K562 (cell line): ENCODE results near the gene RDM1. TPM values are rescaled to one million over a fixed set of nuclear protein-coding genes. Genes with fewer than 3 reads are reported as not detected.
A peak's percentile ranks its signal among the peaks of the same experiment; 100 is the strongest.

ENCODE experiments used
- HDAC2 ChIP-seq: fragments of 450-650 bp; IDR thresholded peaks from 2 replicates; pipeline ENCODE4 v1.6.1; 2016; ENCODE audit warnings: mild to moderate bottlenecking
- KDM5B ChIP-seq: fragments of 200-600 bp; sonication (generic); IDR thresholded peaks from 2 replicates; pipeline ENCODE4 v1.6.1; 2012; ENCODE audit warnings: low read depth, mild to moderate bottlenecking, moderate library complexity, low read length, control low read depth, inconsistent platforms; ENCODE audit not compliant: insufficient replicate concordance
- RBBP5 ChIP-seq: fragments of 200-600 bp; sonication (generic); IDR thresholded peaks from 2 replicates; pipeline ENCODE4 v1.6.1; 2012; ENCODE audit warnings: borderline replicate concordance, mild to moderate bottlenecking, low read length, control low read depth, inconsistent platforms; ENCODE audit not compliant: insufficient read depth, poor library complexity, severe bottlenecking
- SOX6 ChIP-seq: fragments of 450-650 bp; IDR thresholded peaks from 2 replicates; pipeline ENCODE4 v1.6.1; 2014; ENCODE audit warnings: mild to moderate bottlenecking
- polyA plus RNA-seq, 8 experiments: library from polyadenylated mRNA; depleted of rRNA in 4 of 8; stranded (reverse) in 5 of 8; unstranded in 3 of 8; fragments of >200 nt; fragmentation: Nextera tagmentation in 2 of 8; fragmentation: Illumina TruSeq in 1 of 8; extraction: Ambion mirVana in 2 of 8; extraction: Trizol in 1 of 8; gene quantifications; 2 replicates each; pipeline versions ENCODE4 v1.2.1 to v1.2.3, GENCODE V29; 2011 to 2014; ENCODE audit warnings: inconsistent platforms in 1 of 8, missing spikeins in 1 of 8
- total RNA-seq, 7 experiments: library from RNA; depleted of rRNA in 6 of 7; stranded (reverse); fragments of >200 nt in 6 of 7; fragmentation: Illumina TruSeq in 2 of 7; extraction: Trizol in 2 of 7; gene quantifications; 2 replicates each; pipeline versions ENCODE4 v1.2.1 to v1.2.3, GENCODE V29; 2011 to 2021; ENCODE audit warnings: low replicate concordance in 1 of 7
- TF ChIP-seq, protein P1 (sequence below), 3 experiments: IDR thresholded peaks in 2 of 3; conservative IDR thresholded peaks in 1 of 3; 2 replicates each; pipeline ENCODE4 v1.5.1; 2011 to 2012; ENCODE audit warnings: low read length in 3 of 3, mild to moderate bottlenecking in 3 of 3, control low read depth in 2 of 3, improper control_type of control experiment in 1 of 3, inconsistent platforms in 1 of 3, low read depth in 1 of 3, mixed read lengths in 1 of 3, moderate library complexity in 1 of 3; ENCODE audit not compliant: insufficient read depth in 2 of 3
- TF ChIP-seq, protein P2 (sequence below), 2 experiments: fragments of 450-650 bp; formaldehyde crosslinking in 1 of 2; IDR thresholded peaks; 2 replicates each; pipeline versions ENCODE4 v1.4.0 to v1.6.1; 2014 to 2020; ENCODE audit warnings: mild to moderate bottlenecking in 2 of 2, borderline replicate concordance in 1 of 2, low read depth in 1 of 2

RDM1 gene
- total and polyA plus RNA-seq, 9 of the 15 experiments (the other 6 are each of a cell fraction or from before 2014, with no cell fraction given) = 2.5 to 11.2 (median 5.4) TPM

DNA sequence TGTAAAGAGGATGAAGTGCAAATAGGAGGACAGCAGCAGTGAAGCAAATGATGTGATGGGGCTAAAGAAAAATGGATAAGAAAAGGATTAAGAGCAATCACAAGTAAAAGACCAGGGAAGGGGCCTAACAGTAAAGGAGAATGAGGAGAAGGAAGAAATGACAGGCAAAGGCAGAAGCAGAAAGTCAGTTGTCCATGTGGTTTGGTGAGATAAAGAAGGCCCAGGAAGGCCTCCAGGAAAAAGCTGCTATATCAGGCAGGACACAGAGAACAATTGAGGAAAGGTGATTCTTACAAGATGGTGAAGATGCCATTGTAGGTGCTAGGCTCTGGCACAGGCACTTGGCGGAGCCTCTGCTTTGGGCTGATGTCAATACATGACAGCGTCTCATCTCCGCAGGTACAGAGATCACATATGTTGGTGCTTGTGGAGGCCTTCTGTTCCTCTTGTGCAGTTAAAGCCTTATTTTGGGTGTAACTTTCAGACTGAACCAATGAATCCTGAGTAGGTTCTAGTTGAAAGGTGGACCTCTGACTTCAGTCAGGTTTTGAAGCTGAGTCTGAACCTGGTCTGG lies 18.1 kb downstream of the RDM1 start (continued):
- TF ChIP-seq, protein P1, sequence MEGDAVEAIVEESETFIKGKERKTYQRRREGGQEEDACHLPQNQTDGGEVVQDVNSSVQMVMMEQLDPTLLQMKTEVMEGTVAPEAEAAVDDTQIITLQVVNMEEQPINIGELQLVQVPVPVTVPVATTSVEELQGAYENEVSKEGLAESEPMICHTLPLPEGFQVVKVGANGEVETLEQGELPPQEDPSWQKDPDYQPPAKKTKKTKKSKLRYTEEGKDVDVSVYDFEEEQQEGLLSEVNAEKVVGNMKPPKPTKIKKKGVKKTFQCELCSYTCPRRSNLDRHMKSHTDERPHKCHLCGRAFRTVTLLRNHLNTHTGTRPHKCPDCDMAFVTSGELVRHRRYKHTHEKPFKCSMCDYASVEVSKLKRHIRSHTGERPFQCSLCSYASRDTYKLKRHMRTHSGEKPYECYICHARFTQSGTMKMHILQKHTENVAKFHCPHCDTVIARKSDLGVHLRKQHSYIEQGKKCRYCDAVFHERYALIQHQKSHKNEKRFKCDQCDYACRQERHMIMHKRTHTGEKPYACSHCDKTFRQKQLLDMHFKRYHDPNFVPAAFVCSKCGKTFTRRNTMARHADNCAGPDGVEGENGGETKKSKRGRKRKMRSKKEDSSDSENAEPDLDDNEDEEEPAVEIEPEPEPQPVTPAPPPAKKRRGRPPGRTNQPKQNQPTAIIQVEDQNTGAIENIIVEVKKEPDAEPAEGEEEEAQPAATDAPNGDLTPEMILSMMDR (IDR thresholded peaks at IDR 0.05 in 2 of 3, conservative IDR thresholded peaks at IDR 0.05 in 1 of 3; ENCODE audit: insufficient read depth in 2 of 3, low read depth in 1 of 3, low read length in 3 of 3) = no peak
- TF ChIP-seq SOX6 (peak; percentile 83), KDM5B (no peak), HDAC2 (peak; percentile 59; the same call in 1 of the 2 replicates), RBBP5 (no peak)
- TF ChIP-seq, protein P2, sequence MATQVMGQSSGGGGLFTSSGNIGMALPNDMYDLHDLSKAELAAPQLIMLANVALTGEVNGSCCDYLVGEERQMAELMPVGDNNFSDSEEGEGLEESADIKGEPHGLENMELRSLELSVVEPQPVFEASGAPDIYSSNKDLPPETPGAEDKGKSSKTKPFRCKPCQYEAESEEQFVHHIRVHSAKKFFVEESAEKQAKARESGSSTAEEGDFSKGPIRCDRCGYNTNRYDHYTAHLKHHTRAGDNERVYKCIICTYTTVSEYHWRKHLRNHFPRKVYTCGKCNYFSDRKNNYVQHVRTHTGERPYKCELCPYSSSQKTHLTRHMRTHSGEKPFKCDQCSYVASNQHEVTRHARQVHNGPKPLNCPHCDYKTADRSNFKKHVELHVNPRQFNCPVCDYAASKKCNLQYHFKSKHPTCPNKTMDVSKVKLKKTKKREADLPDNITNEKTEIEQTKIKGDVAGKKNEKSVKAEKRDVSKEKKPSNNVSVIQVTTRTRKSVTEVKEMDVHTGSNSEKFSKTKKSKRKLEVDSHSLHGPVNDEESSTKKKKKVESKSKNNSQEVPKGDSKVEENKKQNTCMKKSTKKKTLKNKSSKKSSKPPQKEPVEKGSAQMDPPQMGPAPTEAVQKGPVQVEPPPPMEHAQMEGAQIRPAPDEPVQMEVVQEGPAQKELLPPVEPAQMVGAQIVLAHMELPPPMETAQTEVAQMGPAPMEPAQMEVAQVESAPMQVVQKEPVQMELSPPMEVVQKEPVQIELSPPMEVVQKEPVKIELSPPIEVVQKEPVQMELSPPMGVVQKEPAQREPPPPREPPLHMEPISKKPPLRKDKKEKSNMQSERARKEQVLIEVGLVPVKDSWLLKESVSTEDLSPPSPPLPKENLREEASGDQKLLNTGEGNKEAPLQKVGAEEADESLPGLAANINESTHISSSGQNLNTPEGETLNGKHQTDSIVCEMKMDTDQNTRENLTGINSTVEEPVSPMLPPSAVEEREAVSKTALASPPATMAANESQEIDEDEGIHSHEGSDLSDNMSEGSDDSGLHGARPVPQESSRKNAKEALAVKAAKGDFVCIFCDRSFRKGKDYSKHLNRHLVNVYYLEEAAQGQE (IDR thresholded peaks at IDR 0.05; ENCODE audit: borderline replicate concordance) = no peak
- TF ChIP-seq, protein P2 (CRISPR knock-in tag; IDR thresholded peaks at IDR 0.05; ENCODE audit: low read depth) = no peak
